B cell (primary cell): ENCODE data around the gene LAMA2. TPM values are rescaled to one million over a fixed set of nuclear protein-coding genes. Genes with fewer than 3 reads are reported as not detected.

Experiments used
- ATAC-seq: fragments of 200-7000 bp; cut with Tn5 transposase; one replicate; pipeline ENCODE4 v1.10.0; 2021; ENCODE audit warnings: low read depth, mild to moderate bottlenecking, moderate number of reproducible peaks, moderate library complexity
- CTCF ChIA-PET: fragments of 350-600 bp; sonication (Branson Sonifier 250); formaldehyde crosslinking; loops from one replicate; lab custom pipeline; 2021; ENCODE audit warnings: antibody characterized with exemption, inconsistent platforms; lab: Charles Lee
- POLR2A ChIA-PET: fragments of 350-600 bp; sonication (Branson Sonifier 250); formaldehyde crosslinking; loops from one replicate; lab custom pipeline; 2021; ENCODE audit warnings: antibody characterized with exemption; lab: Charles Lee
- DNase-seq: peaks from one replicate; pipeline ENCODE4 v3.0.0; 2013
- H2AFZ ChIP-seq: 2 replicates; pipeline ENCODE4 v1.6.1; 2012; ENCODE audit warnings: mild to moderate bottlenecking, low read depth, low read length; ENCODE audit not compliant: insufficient read depth, poor library complexity, severe bottlenecking
- H3K27ac ChIP-seq, 2 donors: 1 replicate in 1 of 2; 2 replicates in 1 of 2; pipeline ENCODE4 v1.5.1; 2012 to 2013; ENCODE audit warnings: low read length in 2 of 2, mild to moderate bottlenecking in 2 of 2, moderate library complexity in 1 of 2
- H3K27me3 ChIP-seq, 4 experiments: fragments of 200-600 bp in 1 of 4; sonication (generic) in 1 of 4; replicated peaks in 1 of 4; 1 replicate in 2 of 4; 2 replicates in 2 of 4; pipeline versions ENCODE4 v1.6.1 to v1.7.0; 2013 to 2016; ENCODE audit warnings: low read length in 3 of 4, mild to moderate bottlenecking in 2 of 4, mixed read lengths in 1 of 4, moderate library complexity in 1 of 4; ENCODE audit not compliant: insufficient read depth in 4 of 4, control insufficient read depth in 3 of 4; ENCODE audit errors: control extremely low read depth in 1 of 4
- H3K36me3 ChIP-seq, 2 experiments: replicated peaks in 1 of 2; 1 replicate in 1 of 2; 2 replicates in 1 of 2; pipeline versions ENCODE4 v1.6.1 to v1.7.1; 2013; ENCODE audit warnings: low read length in 1 of 2; ENCODE audit not compliant: insufficient read depth in 2 of 2, control insufficient read depth in 1 of 2; ENCODE audit errors: control extremely low read depth in 1 of 2, extremely low read depth in 1 of 2
- H3K4me1 ChIP-seq, 2 donors: fragments of 200-600 bp in 1 of 2; sonication (generic) in 1 of 2; 1 replicate in 1 of 2; 2 replicates in 1 of 2; pipeline versions ENCODE4 v1.5.1 to v1.6.1; 2013 to 2017; ENCODE audit warnings: low read length in 2 of 2; ENCODE audit not compliant: control insufficient read depth in 2 of 2, insufficient read depth in 2 of 2
- H3K4me2 ChIP-seq: replicated peaks from 2 replicates; pipeline ENCODE3; 2012; ENCODE audit warnings: mild to moderate bottlenecking, low read depth, low read length; ENCODE audit not compliant: poor library complexity, severe bottlenecking
- H3K4me3 ChIP-seq, 5 experiments: fragments of 200-600 bp in 1 of 5; sonication (generic) in 1 of 5; 1 replicate in 3 of 5; 2 replicates in 2 of 5; pipeline versions ENCODE4 v1.5.1 to v1.7.0; 2011 to 2016; ENCODE audit warnings: low read length in 4 of 5, mild to moderate bottlenecking in 4 of 5, low read depth in 2 of 5, control low read depth in 1 of 5, moderate library complexity in 1 of 5; ENCODE audit not compliant: insufficient read depth in 1 of 5; ENCODE audit errors: control extremely low read depth in 1 of 5, extremely low read depth in 1 of 5
- H3K79me2 ChIP-seq: fragments of 200-600 bp; sonication (generic); one replicate; pipeline ENCODE4 v1.6.0; 2016; ENCODE audit warnings: low read length; ENCODE audit not compliant: control insufficient read depth, insufficient read depth
- H3K9ac ChIP-seq: fragments of 200-600 bp; sonication (generic); 2 replicates; pipeline ENCODE4 v1.6.1; 2017; ENCODE audit warnings: mild to moderate bottlenecking, low read length, moderate library complexity
- H3K9me3 ChIP-seq, 3 donors: one replicate each; pipeline versions ENCODE4 v1.6.1 to v1.7.1; 2013; ENCODE audit warnings: low read length in 2 of 3; ENCODE audit not compliant: control insufficient read depth in 2 of 3, insufficient read depth in 1 of 3; ENCODE audit errors: control extremely low read depth in 1 of 3
- H4K20me1 ChIP-seq: 2 replicates; pipeline ENCODE4 v1.6.0; 2012; ENCODE audit warnings: mild to moderate bottlenecking, low read length; ENCODE audit not compliant: insufficient read depth, control insufficient read depth, poor library complexity, severe bottlenecking
- H3K27ac Mint-ChIP-seq: one replicate; pipeline ENCODE4 v1.8.0; 2021; ENCODE audit warnings: mixed read lengths
- H3K27me3 Mint-ChIP-seq: one replicate; pipeline ENCODE4 v1.8.0; 2021; ENCODE audit warnings: mixed read lengths
- H3K4me1 Mint-ChIP-seq: one replicate; pipeline ENCODE4 v1.8.0; 2021; ENCODE audit warnings: mixed read lengths
- H3K4me3 Mint-ChIP-seq: one replicate; pipeline ENCODE4 v1.8.0; 2021; ENCODE audit warnings: mixed read lengths
- H3K9me3 Mint-ChIP-seq: one replicate; pipeline ENCODE4 v1.8.0; 2022; ENCODE audit warnings: mixed read lengths; ENCODE audit not compliant: insufficient read depth
- CTCF ChIP-seq: fragments of 200-600 bp; IDR thresholded peaks from one replicate; pipeline ENCODE4 v1.8.0; 2022; ENCODE audit warnings: antibody characterized with exemption, mild to moderate bottlenecking
- EZH2 ChIP-seq: IDR thresholded peaks from 2 replicates; pipeline ENCODE4 v1.6.1; 2012; ENCODE audit warnings: borderline replicate concordance, low read depth, mild to moderate bottlenecking, moderate library complexity, low read length; ENCODE audit not compliant: insufficient read depth, poor library complexity, severe bottlenecking
- WGBS: methylation state at CpG from one replicate; pipeline ENCODE4 v1.1.5; 2013; ENCODE audit warnings: missing lambda C conversion rate; ENCODE audit not compliant: insufficient coverage; 5-methylcytosine and 5-hydroxymethylcytosine counted together
- intact Hi-C: fragments of 100-400 bp; cut with micrococcal nuclease; formaldehyde crosslinking; loops from one replicate; pipeline ENCODE4 v1.10.0; 2022
- polyA plus RNA-seq: library from polyadenylated mRNA; depleted of rRNA; stranded (reverse); fragments of >200 nt; gene quantifications from 2 replicates; pipeline ENCODE4 v1.2.3, GENCODE V29; 2012
- total RNA-seq, 2 donors: library from RNA; stranded (reverse); fragments of 120-200 nt in 1 of 2; gene quantifications; 1 replicate in 1 of 2; 2 replicates in 1 of 2; pipeline versions ENCODE4 v1.2.3 to v1.2.4, GENCODE V29; 2013 to 2022

Gene LAMA2
- total and polyA plus RNA-seq, 2 donors (not counting 1 experiment from before 2014, with no cell fraction given): 0.16 TPM; not detected in 1

- Histone ChIP-seq H3K9ac (no peak overlapping the region), H3K9me3 (no peaks in the 10 kb centered on the region), H3K36me3 (no peaks in the 10 kb centered on the region), H3K4me1 (no peaks in the 10 kb centered on the region), H3K79me2 (no peaks in the 10 kb centered on the region), H3K4me2 (no peak overlapping the region), H3K27ac (no peak overlapping the region), H2AFZ (no peak overlapping the region), H4K20me1 (no peaks in the 10 kb centered on the region), H3K27me3 (no peaks in the 10 kb centered on the region), H3K4me3 (no peak overlapping the region)
- intact Hi-C loops: loop anchor here (10.0 kb wide), 1 partner anchor 110 kb away; no protein-coding TSS in a partner anchor
- no peak overlapping the region for H3K27ac Mint-ChIP-seq
- H3K27me3 Mint-ChIP-seq: peaks cover 10% of the 10 kb centered on the region
- DNase-seq: no peak
- TF ChIP-seq CTCF (no peak), EZH2 (no peak)
- ChIA-PET CTCF (no interaction called here), POLR2A (no interaction called here)
- 86% methylated on average over 1 of the region's 3 CpGs for WGBS
- no peak overlapping the region for H3K4me3 Mint-ChIP-seq
- no peaks in the 10 kb centered on the region for H3K4me1 Mint-ChIP-seq
- ATAC-seq: no peak
- no peaks in the 10 kb centered on the region for H3K9me3 Mint-ChIP-seq
Measured at GRCh38 chr6:129364767-129365166, 481.8 kb downstream of the LAMA2 start.

GRCh38 chr6:129368076-129368475, 485.1 kb downstream of the LAMA2 start:
- no peak overlapping the region for H3K9ac ChIP-seq
- H3K27me3 ChIP-seq: no peaks in the 10 kb centered on the region
- Mint-ChIP-seq H3K9me3 (no peaks in the 10 kb centered on the region), H3K27ac (no peak overlapping the region), H3K4me1 (no peaks in the 10 kb centered on the region), H3K4me3 (no peak overlapping the region), H3K27me3 (peaks cover 10% of the 10 kb centered on the region)
- no peak overlapping the region for H3K27ac ChIP-seq
- H3K36me3 ChIP-seq: no peaks in the 10 kb centered on the region
- H3K4me1 ChIP-seq: no peaks in the 10 kb centered on the region
- WGBS: 100% methylated on average over 1 of the region's 1 CpG
- ChIA-PET POLR2A (no interaction called here), CTCF (interaction anchor here (1.1 kb wide), 1 partner anchor 642 kb away, joined by 3 read pairs; no protein-coding TSS in a partner anchor)
- H3K9me3 ChIP-seq: no peaks in the 10 kb centered on the region
- TF ChIP-seq EZH2: no peak
- no peak for TF ChIP-seq CTCF
- H4K20me1 ChIP-seq: no peaks in the 10 kb centered on the region
- no peak overlapping the region for H3K4me3 ChIP-seq
- intact Hi-C loops: loop anchor here (10.0 kb wide), 1 partner anchor 113 kb away; no protein-coding TSS in a partner anchor
- ATAC-seq (no peak), DNase-seq (no peak)
- H3K79me2 ChIP-seq: no peaks in the 10 kb centered on the region
- H3K4me2 ChIP-seq: no peak overlapping the region
- H2AFZ ChIP-seq: no peak overlapping the region
